Measurements from ENCODE around the gene FBXL17.

FBXL17 gene

GRCh38 chr5:107858324-107858723 lies 523.6 kb downstream of the FBXL17 start:
- no peaks in the 10 kb centered on the region for H3K9me3 ChIP-seq (ENCODE audit: control insufficient read depth, insufficient read depth, low read length)
- no peak overlapping the region for H3K9ac ChIP-seq (ENCODE audit: low read depth, low read length)
- H3K4me1 ChIP-seq (ENCODE audit: insufficient read depth, low read length), result no peaks in the 10 kb centered on the region
- H3K36me3 ChIP-seq (ENCODE audit: insufficient read depth, low read length), result no peaks in the 10 kb centered on the region

GRCh38 chr5:107857785-107858184 lies 524.1 kb downstream of the FBXL17 start:
- no peaks in the 10 kb centered on the region for H3K9me3 ChIP-seq (ENCODE audit: control insufficient read depth, insufficient read depth, low read length)
- no peak overlapping the region for H3K9ac ChIP-seq (ENCODE audit: low read depth, low read length)
- 0 out of 2 replicates have a peak, but pooled peaks cover 3% of the 10 kb centered on the region for H3K4me1 ChIP-seq (ENCODE audit: insufficient read depth, low read length)
- H3K36me3 ChIP-seq (ENCODE audit: insufficient read depth, low read length), result no peaks in the 10 kb centered on the region

- Histone ChIP-seq H3K9me3 (ENCODE audit: control insufficient read depth, insufficient read depth, low read length) (no peaks in the 10 kb centered on the region), H3K36me3 (ENCODE audit: insufficient read depth, low read length) (no peaks in the 10 kb centered on the region), H3K4me1 (ENCODE audit: insufficient read depth, low read length) (0 out of 2 replicates have a peak, but pooled peaks cover 3% of the 10 kb centered on the region), H3K9ac (ENCODE audit: low read depth, low read length) (no peak overlapping the region)
Measured at GRCh38 chr5:107855171-107855570, 526.7 kb downstream of the FBXL17 start.

GRCh38 chr5:107853696-107854095 lies 528.2 kb downstream of the FBXL17 start:
- H3K9ac ChIP-seq (ENCODE audit: low read depth, low read length), result no peak overlapping the region
- H3K36me3 ChIP-seq (ENCODE audit: insufficient read depth, low read length), result no peaks in the 10 kb centered on the region
- H3K9me3 ChIP-seq (ENCODE audit: control insufficient read depth, insufficient read depth, low read length), result no peaks in the 10 kb centered on the region
- H3K4me1 ChIP-seq (ENCODE audit: insufficient read depth, low read length), result 0 out of 2 replicates have a peak, but pooled peaks cover 3% of the 10 kb centered on the region

GRCh38 chr5:107853031-107853430 lies 528.9 kb downstream of the FBXL17 start:
- Histone ChIP-seq H3K9me3 (ENCODE audit: control insufficient read depth, insufficient read depth, low read length) (no peaks in the 10 kb centered on the region), H3K9ac (ENCODE audit: low read depth, low read length) (no peak overlapping the region), H3K36me3 (ENCODE audit: insufficient read depth, low read length) (no peaks in the 10 kb centered on the region), H3K4me1 (ENCODE audit: insufficient read depth, low read length) (0 out of 2 replicates have a peak, but pooled peaks cover 3% of the 10 kb centered on the region)

GRCh38 chr5:107849118-107849517 lies 532.8 kb downstream of the FBXL17 start:
- H3K9ac ChIP-seq (ENCODE audit: low read depth, low read length), result no peak overlapping the region
- no peaks in the 10 kb centered on the region for H3K9me3 ChIP-seq (ENCODE audit: control insufficient read depth, insufficient read depth, low read length)
- 0 out of 2 replicates have a peak, but pooled peaks cover 3% of the 10 kb centered on the region for H3K4me1 ChIP-seq (ENCODE audit: insufficient read depth, low read length)
- no peaks in the 10 kb centered on the region for H3K36me3 ChIP-seq (ENCODE audit: insufficient read depth, low read length)

GRCh38 chr5:107840592-107840991 lies 541.3 kb downstream of the FBXL17 start:
- no peaks in the 10 kb centered on the region for H3K36me3 ChIP-seq (ENCODE audit: insufficient read depth, low read length)
- no peaks in the 10 kb centered on the region for H3K4me1 ChIP-seq (ENCODE audit: insufficient read depth, low read length)
- no peaks in the 10 kb centered on the region for H3K9me3 ChIP-seq (ENCODE audit: control insufficient read depth, insufficient read depth, low read length)
- H3K9ac ChIP-seq (ENCODE audit: low read depth, low read length), result no peak overlapping the region

GRCh38 chr5:107840161-107840560 lies 541.7 kb downstream of the FBXL17 start:
- no peaks in the 10 kb centered on the region for H3K36me3 ChIP-seq (ENCODE audit: insufficient read depth, low read length)
- H3K9me3 ChIP-seq (ENCODE audit: control insufficient read depth, insufficient read depth, low read length), result no peaks in the 10 kb centered on the region
- H3K9ac ChIP-seq (ENCODE audit: low read depth, low read length), result no peak overlapping the region
- H3K4me1 ChIP-seq (ENCODE audit: insufficient read depth, low read length), result no peaks in the 10 kb centered on the region

GRCh38 chr5:107835096-107835495 lies 546.8 kb downstream of the FBXL17 start:
- Histone ChIP-seq H3K36me3 (ENCODE audit: insufficient read depth, low read length) (no peaks in the 10 kb centered on the region), H3K9me3 (ENCODE audit: control insufficient read depth, insufficient read depth, low read length) (no peaks in the 10 kb centered on the region), H3K9ac (ENCODE audit: low read depth, low read length) (no peak overlapping the region), H3K4me1 (ENCODE audit: insufficient read depth, low read length) (peaks cover 13% of the 10 kb centered on the region)

GRCh38 chr5:107832746-107833145 lies 549.2 kb downstream of the FBXL17 start:
- H3K4me1 ChIP-seq (ENCODE audit: insufficient read depth, low read length), result peaks cover 13% of the 10 kb centered on the region
- H3K9me3 ChIP-seq (ENCODE audit: control insufficient read depth, insufficient read depth, low read length), result no peaks in the 10 kb centered on the region

GRCh38 chr5:107831612-107832395 lies 550.1 kb downstream of the FBXL17 start:
- H3K36me3 ChIP-seq (ENCODE audit: insufficient read depth, low read length), result no peaks in the 10 kb centered on the region
- no peaks in the 10 kb centered on the region for H3K9me3 ChIP-seq (ENCODE audit: control insufficient read depth, insufficient read depth, low read length)
- H3K4me1 ChIP-seq (ENCODE audit: insufficient read depth, low read length), result peaks cover 13% of the 10 kb centered on the region
- no peak overlapping the region for H3K9ac ChIP-seq (ENCODE audit: low read depth, low read length)

More at GRCh38 chr5:107832746-107833145, 549.2 kb downstream of the FBXL17 start:
- Histone ChIP-seq H3K9ac (ENCODE audit: low read depth, low read length) (no peak overlapping the region), H3K36me3 (ENCODE audit: insufficient read depth, low read length) (no peaks in the 10 kb centered on the region)

- Histone ChIP-seq H3K9ac (ENCODE audit: low read depth, low read length) (no peak overlapping the region), H3K36me3 (ENCODE audit: insufficient read depth, low read length) (no peaks in the 10 kb centered on the region), H3K4me1 (ENCODE audit: insufficient read depth, low read length) (peaks cover 18% of the 10 kb centered on the region), H3K9me3 (ENCODE audit: control insufficient read depth, insufficient read depth, low read length) (no peaks in the 10 kb centered on the region)
Measured at GRCh38 chr5:107830750-107831149, 551.1 kb downstream of the FBXL17 start.

GRCh38 chr5:107826311-107827000 lies 555.4 kb downstream of the FBXL17 start:
- Histone ChIP-seq H3K9ac (ENCODE audit: low read depth, low read length) (no peak overlapping the region), H3K9me3 (ENCODE audit: control insufficient read depth, insufficient read depth, low read length) (no peaks in the 10 kb centered on the region), H3K36me3 (ENCODE audit: insufficient read depth, low read length) (no peaks in the 10 kb centered on the region), H3K4me1 (ENCODE audit: insufficient read depth, low read length) (peaks cover 20% of the 10 kb centered on the region)

- Histone ChIP-seq H3K4me1 (ENCODE audit: insufficient read depth, low read length) (peaks cover 10% of the 10 kb centered on the region), H3K9me3 (ENCODE audit: control insufficient read depth, insufficient read depth, low read length) (no peaks in the 10 kb centered on the region), H3K9ac (ENCODE audit: low read depth, low read length) (no peak overlapping the region), H3K36me3 (ENCODE audit: insufficient read depth, low read length) (no peaks in the 10 kb centered on the region)
Measured at GRCh38 chr5:107824821-107825220, 557.1 kb downstream of the FBXL17 start.

- Histone ChIP-seq H3K9me3 (ENCODE audit: control insufficient read depth, insufficient read depth, low read length) (no peaks in the 10 kb centered on the region), H3K9ac (ENCODE audit: low read depth, low read length) (no peak overlapping the region), H3K4me1 (ENCODE audit: insufficient read depth, low read length) (peaks cover 16% of the 10 kb centered on the region), H3K36me3 (ENCODE audit: insufficient read depth, low read length) (no peaks in the 10 kb centered on the region)
Measured at GRCh38 chr5:107821288-107821687, 560.6 kb downstream of the FBXL17 start.

Measured in ES-I3 (cell line).